Activated CD8-positive, alpha-beta memory T cell treated with anti-CD3 and anti-CD28 coated beads for 1 hour (primary cell): ENCODE data around the gene AMIGO3.
"Not testable (repeated sequence)": the region's sequence is repeated elsewhere in the genome, so short reads cannot be mapped to it uniquely, and the experiment has no call there.

ENCODE experiments used
- DNase-seq, 2 donors: peaks; one replicate each; pipeline ENCODE4 v3.0.0-alpha.2; 2020; ENCODE audit warnings: low read depth in 1 of 2; ENCODE audit errors: extremely low read depth in 1 of 2

AMIGO3 gene

DNA sequence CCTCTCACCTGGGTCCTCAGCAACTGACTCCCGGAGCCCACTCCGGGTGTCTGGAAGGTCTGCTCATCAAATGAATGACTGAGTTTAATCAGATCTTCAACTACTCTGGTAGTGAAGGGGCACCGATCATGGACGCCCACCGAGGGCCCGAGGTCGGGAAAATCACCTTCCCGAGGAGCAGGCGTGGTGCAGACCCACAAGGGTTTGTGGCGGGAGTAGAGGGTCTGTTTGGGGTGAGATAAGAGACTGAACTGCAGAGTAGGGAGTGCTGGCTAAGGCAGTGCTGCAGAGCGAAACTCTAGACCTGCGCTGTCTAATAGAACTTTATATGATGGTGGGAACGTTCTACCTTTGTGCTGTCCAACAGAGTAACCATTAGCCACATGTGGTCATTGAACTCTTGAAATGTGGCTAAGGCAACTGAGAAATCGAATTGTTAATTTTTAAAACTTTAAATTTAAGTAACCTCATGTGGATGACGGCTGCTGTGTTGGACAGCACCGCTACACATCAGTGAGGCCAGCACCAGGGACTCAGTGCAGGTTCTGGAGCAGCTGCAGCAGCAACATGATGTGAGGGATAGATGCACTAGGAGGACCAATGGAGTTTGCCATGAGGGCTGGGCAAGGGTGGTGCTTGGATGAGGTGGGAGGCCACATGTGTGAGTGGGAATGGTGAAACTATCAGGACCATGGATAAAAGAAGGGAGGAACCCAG lies 29.4 kb downstream of the AMIGO3 start:
- DNase-seq, result not testable (repeated sequence)

DNA sequence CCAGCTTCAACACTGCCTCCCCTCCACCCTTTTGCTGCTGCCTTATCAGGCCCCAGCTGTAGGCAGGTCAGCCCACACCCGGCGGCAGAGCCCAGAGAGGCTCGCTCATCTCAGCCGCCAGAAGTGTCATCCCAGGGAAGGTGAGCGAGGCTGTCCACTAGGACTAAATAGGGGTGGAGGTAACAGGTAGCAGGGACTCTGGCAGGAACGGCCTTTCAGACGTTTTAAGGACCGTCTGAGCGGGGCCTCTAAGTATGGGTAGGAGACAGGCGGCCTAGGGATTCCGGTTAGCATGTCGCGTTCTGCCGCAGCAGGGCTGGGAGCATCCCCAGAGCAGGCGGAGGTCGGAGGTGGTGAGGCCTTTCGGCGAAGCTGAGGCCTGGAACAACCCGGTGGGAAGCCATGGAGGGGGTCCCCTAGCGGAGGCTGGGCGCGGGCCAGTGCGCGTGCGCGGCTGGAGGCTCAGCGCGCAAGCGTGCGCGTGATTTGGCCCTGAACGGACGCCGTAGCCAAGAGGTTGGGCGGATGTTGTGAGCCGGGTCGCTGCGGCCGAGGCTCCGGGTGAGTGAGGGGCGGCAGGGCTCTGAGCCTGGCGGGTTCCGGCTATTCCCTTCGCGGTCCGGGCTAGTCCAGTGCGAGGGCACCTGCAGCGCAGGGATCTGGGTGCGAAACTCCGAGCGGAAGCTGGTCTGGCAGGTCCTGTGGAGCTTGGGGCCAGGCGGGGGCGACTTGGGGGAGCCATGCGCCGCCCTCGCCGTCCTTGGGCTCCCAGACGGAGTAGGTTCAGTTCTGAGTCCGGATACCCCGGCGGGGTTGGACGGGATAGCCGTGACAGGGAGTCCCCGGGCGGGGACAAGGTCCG lies 30.2 kb downstream of the AMIGO3 start, which contains the start of the genes MST1 and RNF123:
Gene MST1, minus strand, starts transcription at position 429 of the 862 bp plus-strand sequence. CDS start 783 bp downstream, outside the sequence.
Gene RNF123, plus strand, starts transcription at position 512 of the 862 bp plus-strand sequence. CDS start 1,609 bp downstream, outside the sequence.
- peak; percentile 81 to 91 for DNase-seq

DNA sequence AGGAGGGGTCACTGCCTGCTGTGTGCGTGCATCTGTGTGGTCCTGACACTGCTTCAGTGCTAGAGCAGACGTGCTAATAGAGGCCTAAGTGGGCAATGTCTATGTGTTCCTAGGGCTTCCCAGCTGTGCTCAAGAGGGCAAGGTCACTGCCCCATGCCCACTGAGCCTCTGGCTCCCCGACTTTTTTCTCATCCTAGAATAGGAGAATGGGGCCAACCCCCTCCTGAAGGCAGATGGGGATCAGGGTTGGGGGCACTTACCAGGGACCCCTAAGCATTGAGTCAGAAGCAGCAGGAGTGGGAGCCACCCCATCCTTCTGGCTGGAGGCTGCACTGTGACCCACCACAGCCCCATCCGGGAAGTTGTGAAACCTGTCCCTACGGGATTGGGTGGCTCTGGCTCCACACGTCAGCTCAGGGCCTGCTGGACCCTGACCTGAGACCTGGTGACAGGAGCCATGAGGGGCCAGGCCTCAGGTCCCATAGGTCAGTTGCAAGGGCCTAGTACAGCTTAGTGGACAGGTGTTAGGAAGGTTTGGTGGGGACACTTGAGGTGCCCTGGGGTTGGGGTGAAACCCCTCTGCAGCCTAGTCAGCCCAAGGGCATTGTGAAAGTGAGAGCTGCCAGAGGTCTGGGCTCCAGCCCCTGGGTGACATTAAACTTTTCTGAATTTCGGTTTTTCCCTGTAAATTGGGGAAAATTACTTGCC lies 31.0 kb downstream of the AMIGO3 start:
- not testable (repeated sequence) for DNase-seq

DNA sequence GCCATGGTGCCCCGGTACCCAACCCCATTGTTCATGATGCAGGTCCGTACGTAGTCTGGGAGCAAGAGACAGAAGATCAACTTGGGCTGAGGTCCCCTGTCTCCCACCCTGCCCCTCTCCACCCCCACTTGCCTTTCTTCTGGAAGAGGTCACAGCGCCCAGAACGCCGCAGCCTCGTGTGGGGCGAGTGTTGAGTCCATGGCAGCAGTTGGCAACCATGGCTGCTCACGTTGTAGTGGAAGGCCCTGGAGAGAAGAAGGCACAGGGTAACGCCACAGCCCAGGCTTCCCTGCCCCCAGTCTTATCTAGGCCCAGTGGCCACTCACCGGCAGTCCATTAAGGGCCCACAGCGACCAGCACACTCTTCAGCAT lies 32.1 kb downstream of the AMIGO3 start:
- DNase-seq, result not testable (repeated sequence)

DNA sequence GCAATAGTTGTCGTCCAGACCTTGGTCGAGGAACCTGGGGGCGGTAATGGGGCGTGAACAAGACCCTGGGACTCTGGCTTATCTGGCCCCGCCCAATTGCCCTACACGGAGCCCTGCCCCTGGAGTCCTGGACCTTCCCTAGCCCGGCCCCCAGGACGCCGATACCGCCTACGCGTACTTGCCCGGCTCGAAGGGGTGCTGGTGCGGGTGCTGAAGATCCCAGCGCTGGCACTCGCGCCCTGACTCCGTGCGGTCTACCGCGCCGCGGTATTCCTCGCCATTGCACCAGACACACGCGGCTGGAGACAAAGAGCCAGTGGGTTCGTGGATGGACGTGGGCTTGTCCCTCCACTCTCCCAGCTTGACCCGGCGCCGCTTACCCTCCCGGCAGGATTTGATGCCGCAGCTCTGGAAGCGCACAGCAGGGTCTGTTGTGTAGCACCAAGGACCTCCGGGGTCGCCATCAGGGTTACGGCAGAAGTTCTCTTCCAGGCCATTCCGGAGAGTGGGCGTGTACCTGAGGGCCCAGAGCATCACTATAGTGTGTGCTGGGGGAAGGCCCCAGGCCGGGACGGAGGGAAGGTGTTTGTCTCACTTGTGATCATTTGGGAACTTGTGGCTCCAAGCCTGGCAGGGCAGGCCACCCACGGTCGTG lies 32.6 kb downstream of the AMIGO3 start:
- not testable (repeated sequence) for DNase-seq

DNA sequence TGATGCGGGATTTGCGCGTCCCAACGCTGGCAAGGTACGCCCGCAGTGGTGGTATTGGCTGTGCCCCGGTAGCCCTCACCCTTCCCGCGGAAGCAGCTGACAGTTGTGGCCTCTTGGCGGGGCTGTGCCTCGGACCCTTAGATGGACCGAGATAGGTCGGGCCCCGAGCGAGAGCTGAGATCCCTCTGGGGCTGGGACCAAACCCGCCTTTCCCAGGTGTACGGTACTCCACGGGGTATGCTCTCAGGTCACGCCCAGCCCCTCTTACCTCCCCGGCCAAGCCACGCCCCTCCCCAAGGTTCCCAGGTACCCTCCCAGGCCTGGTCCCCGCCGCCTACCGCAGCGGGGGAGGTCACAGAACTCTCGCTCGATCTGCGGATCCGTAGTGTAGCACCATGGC lies 33.1 kb downstream of the AMIGO3 start:
- not testable (repeated sequence) for DNase-seq

DNA sequence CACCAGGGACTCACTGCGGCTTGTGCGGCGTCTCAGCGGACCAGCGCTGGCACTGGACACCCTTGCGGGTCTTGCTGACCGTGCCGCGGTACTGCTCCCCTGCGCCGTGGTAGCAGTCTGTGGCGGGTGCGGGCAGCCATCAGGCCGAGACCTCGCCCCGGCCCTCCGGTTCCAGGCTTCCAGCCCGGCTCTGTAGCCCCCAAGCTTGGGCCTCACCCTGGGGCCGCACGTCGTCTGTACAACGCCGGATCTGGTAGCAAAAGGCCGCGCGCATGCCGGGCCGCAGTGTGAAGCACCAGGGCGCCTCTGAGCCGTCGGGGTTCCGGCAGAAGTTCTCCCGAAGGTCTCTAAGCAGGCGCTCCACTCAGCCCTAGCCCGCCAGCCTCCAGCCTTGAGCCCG lies 33.6 kb downstream of the AMIGO3 start:
- DNase-seq, result not testable (repeated sequence)

DNA sequence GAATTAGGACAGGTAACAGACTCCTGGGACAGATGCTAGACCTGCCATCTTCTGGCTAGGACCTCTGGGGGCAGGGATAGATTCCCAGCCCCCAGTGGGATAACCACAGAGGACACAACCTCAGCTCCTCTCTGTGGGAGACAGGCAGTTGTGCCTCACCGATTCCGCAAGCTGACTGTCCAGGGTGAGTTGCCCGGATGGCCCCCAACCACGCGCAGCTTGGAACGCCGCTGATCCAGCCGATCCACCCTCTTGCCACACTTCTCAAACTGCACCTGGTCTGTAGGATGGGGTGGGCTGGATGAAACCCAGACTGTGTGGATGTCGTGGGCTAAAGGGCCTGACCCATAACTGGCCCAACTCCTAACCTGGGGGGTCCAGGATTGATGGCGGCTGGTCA lies 34.4 kb downstream of the AMIGO3 start:
- DNase-seq, result not testable (repeated sequence)

DNA sequence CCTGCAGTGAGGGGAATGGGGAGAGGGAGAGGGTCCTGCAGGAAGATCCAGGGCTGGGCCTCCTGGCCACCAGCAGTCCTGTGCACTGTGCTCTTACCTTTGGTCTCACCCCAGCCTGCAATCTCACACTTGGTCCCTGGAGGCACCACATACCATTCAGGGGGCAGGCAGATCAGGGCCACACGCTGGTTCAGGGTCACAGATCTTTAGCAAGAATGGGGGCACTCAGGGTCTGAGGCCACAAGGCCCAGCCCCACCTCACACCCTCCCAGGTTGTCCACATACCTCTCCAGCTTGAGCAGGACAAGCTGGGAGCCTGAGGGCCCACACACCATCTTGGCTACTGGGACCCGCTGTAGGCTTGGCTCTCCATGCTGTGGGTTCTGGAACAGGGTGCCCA lies 35.0 kb downstream of the AMIGO3 start:
- not testable (repeated sequence) for DNase-seq

DNA sequence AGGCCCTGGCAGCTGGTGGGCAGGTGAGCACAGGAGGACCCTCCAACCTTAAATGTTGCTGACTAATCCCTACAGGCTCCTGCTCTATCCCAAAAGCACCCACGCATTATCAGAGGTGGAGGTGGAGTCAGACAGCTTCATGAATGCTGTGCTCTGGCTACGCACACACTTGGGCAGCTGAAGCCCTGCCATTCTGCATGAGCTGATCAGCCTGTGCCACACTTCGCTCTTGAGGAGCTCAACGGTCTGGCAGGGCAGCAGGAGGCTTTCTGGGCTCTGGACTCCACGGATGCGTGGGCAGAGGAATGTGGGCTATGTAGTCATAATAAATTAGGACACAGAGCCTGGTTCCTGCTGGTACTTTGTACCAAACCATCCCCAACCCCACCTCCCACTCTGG lies 36.3 kb downstream of the AMIGO3 start:
- DNase-seq, result no peak

DNA sequence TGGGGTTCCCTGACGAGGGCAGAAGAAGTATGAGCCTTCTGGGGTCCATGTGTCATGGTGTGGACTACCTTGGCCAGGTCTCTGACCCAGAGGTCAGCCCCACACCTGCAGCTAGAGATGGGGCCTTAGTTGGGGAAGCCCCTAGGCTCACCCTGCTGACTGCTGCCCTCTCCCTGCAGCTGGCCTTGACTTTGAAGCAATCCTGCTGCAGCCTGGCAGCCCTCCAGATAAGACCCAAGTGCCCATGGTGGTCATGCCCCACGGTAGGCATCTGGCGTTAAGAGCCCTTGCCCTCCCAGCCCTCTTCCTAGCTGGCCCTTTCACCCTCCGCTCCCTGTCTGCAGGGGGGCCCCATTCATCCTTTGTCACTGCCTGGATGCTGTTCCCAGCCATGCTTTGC lies 37.9 kb downstream of the AMIGO3 start:
- no peak for DNase-seq

DNA sequence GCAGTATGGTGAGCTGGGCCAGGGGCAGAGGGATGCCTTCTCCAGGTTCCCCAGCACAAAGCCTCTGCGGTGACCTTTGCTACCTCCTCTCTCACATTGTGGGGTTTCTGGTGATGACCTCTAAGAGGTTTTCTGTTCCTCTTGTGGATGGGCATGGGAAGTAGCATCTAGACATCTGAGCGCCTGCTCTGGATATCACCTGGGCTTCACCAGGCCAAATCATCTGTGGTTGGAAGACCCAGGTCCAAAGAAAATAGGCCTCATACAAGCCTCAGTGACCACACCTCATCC lies 38.3 kb downstream of the AMIGO3 start:
- no peak for DNase-seq

DNA sequence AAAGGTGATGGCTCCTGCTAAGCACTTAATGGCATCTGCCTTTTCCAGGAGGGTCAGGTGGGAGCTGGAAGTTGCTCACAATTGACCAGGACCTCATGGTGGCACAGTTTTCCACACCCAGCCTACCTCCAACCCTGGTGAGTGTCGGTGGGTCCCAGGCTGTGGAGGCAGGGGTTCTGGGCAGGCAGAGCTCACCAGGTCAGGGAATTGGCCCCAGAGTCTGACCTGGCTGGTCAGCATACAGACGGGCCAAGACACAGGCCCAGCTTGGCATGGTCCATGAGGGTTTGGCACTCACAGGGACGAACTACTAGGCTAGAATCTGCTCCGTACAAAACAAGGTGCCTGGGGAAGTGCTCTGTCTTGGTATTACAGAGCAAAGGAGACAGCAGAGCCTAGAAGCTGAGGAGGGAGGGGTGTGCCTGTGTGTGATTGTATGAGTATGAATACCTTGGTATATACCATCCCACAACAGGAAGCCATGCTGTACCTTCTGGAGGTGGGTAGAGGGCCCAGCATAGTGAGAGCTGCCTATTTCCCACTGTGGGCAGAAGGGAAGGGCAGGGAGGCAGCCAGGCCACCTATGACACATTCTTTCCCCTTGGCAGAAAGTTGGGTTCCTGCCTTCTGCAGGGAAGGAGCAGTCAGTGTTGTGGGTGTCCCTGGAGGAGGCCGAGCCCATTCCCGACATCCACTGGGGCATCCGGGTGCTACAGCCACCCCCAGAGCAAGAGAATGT lies 38.8 kb downstream of the AMIGO3 start:
- no peak for DNase-seq

DNA sequence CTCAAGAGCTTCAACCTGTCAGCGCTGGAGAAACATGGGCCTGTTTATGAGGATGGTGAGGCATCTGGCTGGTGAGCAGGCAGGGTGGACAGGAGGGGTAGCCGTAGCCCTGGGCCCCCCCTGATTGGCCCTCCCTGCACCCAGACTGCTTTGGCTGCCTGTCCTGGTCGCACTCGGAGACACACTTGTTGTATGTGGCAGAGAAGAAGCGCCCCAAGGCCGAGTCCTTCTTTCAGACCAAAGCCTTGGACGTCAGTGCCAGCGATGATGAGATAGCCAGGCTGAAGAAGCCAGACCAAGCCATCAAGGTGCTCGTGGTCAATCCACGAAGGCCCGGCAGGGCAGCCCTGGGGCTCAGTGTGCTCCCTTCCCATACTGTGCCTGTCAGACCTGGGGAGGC lies 43.6 kb downstream of the AMIGO3 start:
- DNase-seq, result no peak

DNA sequence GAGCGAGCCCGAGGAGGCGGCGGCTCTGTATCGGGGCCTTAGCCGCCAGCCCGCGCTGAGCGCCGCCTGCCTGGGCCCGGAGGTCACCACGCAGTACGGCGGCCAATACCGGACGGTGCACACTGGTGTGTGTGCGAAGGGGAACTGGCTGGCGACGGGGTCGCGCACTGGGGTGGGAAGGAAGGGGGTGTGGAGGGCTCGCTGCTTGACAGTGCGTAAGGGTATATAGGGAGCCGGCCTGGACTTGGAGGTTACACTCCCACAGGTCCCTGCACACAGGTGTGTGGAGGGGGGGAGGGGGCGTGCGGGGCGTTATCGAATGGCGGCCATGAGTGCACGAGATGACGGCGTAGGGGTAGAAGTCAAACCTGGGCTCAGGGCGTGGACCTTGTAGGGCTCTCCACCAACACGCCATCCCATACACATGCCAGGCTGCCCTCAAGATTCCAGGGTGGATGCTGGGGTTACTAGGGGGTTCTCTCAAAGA lies 44.9 kb downstream of the AMIGO3 start:
- DNase-seq, result no peak

DNA sequence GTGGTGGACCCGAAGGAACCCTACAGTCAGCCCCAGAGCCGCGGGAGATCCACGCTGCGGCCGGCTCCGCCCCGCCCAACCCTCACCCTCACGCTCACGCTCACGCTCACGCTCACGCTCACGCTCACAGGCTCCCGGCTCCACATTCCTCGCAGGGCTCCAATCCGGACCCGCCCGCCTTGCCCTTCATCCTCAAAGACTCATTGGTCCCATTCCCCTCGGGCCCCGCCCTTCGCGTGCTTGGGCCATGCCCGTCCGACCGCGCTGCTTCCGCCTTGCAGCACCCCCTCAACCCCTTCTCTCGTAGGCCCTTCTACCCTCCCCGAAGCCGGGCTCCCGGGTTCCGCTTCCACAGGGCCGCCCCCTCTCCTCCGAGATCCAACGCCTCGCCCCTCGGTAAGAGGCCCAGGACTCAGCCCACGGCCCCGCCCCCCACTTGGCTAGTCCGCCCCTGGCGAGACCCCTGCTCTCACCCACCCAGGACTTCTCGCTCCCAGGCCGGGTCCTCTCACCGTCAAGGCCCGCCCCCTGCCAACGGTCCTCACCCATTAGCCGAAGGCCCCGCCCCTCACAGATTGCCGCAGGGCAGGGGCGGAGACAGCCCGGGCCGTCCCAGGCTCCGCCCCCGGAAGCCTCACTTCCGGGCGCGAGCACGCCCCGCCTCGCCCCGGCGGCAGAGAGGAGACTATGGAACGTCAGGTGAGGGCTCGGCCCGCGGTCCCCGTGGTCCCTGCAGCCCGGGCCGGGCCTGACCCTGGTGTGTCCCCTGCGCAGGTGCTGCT lies 45.6 kb downstream of the AMIGO3 start, which contains the start of gene APEH:
Gene APEH, plus strand, starts transcription at position 637 of the 782 bp plus-strand sequence. Its CDS starts 51 bp downstream, at position 688.
- DNase-seq, result peak; percentile 93 to 94

DNA sequence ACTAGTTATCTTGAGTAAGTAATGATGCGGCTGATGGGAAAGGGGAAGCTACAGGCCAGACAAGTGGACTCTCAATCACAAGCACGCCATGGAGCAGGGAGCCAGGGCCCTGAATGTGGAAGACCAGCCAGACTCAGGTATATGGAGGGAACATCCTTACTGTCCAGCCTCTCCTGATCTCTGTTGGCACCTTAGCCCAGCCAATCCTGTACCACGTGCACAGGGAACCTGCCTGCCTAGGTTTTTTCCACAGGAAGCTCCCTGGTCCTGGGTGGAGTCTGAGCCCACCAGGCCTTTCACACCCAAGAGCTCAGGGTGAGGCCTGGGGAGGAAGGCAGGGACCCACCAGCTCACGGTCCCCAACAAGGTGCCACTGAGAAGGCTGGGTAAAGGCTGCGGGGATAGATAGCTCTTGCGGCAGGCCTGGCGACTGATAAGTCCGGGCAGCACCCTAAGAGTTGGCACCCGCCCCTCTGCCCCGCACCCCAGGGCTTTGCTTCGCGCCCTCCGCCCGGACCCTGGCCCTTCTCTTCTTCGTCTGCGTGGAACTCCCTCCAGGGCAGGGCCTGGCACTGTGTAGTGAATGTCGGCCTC lies 46.3 kb downstream of the AMIGO3 start:
- no peak for DNase-seq
